ENCODE data around the gene BEAN1.

BEAN1 gene

DNA sequence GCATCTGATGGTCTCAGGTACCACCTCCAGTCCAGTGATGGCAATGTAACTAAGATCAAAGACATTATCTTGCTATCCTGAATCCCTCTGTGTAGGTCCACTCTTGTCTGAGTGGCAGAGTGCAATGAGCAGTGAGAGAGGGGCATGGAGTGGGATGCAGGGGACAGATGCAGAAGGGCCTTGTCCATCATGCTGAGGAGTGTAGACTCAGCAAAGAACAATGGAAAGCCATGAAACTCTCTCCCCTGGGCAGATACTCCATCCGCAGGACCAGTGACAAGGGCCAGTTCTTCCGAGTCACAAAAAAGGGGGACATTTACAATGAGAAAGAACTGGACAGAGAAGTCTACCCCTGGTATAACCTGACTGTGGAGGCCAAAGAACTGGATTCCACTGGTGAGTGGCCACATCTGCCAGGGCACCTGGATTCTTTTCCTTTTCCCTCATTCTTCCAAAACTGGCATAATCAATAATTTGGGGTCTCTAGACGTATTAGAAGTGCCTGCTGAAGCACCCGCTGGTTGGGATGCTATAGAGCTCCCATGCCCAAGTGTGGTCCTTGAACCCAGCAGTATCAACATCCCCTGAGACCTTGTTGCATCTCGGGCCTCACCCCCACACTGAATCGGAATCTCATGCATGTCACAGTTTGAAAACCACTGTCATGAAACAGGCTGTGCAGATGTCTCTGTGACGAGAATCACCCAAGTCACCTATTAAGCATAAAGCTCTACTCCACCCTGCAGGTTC is 31.1 kb upstream of the BEAN1 start:
- DNase-seq: no peak

DNA sequence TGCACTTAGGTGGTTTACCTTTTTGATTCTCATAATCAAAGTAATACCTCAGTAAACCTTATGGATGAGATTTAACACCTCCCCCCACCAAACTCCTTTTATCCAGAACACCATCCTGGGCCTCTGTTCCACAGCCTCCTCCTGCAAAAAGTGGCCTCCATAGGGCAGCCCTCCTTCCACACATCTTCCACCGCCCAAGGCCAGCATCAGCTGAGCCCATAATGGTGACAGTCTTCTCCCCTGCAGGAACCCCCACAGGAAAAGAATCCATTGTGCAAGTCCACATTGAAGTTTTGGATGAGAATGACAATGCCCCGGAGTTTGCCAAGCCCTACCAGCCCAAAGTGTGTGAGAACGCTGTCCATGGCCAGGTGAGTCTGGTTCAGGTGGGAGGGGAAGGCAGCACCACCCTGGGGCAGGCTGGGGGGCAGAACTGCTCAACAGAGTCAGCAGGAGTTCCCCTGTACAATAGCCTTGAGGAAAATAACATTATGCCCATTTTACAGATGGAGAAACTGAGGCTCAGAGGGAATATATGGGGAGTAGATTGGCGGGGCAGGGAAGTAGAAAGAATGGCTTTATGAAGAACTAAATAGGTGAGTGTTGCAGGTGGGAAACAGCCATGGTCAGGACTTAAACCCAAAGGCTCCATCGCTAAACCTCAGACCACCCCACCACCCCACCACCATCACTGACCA is 29.2 kb upstream of the BEAN1 start:
- DNase-seq: no peak

DNA sequence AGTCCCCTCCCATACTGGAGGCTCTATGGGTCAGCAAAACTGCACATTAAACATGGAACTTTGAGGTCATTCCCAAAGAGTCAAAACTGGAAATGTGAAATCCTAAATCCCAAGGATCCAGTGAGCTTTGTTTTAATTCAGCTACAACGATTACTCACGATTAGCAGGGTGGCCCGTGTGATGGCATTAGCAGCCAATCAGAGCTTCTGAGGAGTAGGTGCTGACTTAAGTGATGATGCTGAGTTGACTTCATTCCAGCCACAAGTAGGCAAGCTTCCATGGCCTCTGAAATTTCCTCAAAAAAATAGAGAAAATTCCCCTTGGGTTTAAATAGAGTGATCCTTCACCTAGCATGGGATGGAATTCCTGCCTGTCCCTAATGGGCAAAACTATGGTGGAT is 28.1 kb upstream of the BEAN1 start:
- no peak for DNase-seq

DNA sequence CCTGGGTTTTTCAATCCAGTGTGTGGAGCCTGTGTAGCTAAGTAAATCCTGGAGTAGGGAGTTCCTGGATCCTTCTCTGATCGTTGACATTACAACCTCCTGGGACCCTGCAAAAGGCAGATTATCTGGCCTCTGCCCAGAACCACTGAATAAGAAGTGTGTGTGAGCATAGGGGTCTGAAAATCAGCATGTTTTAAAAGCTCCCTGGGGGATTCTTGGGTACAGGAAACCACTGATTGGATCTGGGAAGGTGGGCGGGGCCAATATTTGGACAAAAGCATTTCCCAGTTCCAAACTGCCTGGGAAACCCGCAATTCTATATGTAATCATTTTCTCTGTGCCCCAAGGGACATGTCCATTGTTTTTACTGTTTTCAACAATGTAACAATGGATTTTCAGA is 27.2 kb upstream of the BEAN1 start:
- no peak for DNase-seq

DNA sequence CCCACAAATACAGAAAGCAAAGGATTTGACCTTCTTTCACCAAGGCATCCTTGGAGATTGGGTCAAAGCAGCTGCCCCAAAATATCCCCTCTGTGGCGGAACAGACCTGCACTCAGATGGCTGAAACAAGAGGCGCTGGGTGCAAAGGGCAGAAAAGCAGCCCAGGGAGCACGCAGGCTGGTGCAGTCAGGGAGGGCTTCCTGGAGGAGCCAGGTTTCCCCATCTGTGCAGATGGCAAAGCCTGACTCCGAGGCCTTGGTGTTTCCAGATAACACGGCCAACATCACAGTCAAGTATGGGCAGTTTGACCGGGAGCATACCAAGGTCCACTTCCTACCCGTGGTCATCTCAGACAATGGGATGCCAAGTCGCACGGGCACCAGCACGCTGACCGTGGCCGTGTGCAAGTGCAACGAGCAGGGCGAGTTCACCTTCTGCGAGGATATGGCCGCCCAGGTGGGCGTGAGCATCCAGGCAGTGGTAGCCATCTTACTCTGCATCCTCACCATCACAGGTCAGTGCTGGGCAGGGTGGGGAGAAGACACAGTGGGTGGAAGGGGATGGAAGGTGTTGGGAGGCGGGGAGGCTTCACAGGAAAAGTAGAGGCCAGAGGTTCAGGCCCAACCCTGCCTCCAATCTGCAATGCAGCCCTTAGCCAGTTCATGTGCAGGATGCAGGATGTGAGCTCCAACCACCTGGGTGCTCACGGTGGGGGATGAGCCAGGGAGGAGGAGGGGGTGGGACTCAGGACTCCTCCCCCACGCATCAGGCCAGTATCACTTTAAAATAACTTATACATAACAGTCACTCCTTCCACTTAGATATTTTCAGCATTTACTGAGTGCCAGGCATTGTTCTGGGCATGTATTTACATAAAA is 26.4 kb upstream of the BEAN1 start:
- no peak for DNase-seq

DNA sequence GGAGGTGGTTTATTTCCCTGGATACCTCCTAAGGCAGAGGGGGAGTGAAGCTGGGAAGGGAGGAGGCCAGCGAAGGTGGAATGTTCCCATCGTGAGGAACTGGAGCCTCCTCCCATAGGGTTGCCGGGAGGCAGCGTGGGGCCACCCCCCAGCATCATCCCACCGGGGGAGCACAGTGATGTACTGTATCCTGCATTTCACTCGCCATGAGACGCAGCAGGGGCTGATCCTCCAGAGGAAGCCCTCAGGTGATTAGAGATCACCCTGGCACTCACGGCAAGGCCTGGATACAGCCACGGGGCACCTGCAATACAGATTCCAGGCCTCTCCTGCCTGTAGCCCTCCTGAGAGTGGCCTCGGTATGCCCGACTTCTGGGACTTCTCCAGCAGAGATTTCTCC is 25.5 kb upstream of the BEAN1 start:
- no peak for DNase-seq

DNA sequence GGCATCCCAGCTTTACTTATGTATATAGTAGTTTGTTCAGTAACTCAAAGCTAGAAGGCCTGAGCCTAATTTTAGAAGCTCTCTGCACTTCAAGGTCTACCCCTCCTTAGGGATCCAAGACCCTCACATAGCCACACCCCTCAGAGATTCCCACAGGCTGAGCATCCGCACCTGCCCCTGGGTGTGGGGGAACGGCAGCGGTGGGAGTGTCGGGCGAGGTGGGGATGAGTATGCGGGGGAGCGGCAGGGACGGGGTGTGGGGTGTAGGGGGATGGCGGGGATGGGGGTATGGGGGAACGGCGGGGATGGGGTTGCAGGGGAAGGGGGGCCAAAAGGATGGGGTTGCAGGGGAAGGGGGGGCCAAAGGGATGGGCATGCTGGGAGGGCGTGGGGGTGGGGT is 24.9 kb upstream of the BEAN1 start:
- DNase-seq: no peak

DNA sequence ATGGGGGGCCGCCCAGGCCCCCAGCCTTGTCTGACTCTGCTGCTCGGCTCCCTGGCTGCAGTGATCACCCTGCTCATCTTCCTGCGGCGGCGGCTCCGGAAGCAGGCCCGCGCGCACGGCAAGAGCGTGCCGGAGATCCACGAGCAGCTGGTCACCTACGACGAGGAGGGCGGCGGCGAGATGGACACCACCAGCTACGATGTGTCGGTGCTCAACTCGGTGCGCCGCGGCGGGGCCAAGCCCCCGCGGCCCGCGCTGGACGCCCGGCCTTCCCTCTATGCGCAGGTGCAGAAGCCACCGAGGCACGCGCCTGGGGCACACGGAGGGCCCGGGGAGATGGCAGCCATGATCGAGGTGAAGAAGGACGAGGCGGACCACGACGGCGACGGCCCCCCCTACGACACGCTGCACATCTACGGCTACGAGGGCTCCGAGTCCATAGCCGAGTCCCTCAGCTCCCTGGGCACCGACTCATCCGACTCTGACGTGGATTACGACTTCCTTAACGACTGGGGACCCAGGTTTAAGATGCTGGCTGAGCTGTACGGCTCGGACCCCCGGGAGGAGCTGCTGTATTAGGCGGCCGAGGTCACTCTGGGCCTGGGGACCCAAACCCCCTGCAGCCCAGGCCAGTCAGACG is 24.4 kb upstream of the BEAN1 start:
- no peak for DNase-seq

DNA sequence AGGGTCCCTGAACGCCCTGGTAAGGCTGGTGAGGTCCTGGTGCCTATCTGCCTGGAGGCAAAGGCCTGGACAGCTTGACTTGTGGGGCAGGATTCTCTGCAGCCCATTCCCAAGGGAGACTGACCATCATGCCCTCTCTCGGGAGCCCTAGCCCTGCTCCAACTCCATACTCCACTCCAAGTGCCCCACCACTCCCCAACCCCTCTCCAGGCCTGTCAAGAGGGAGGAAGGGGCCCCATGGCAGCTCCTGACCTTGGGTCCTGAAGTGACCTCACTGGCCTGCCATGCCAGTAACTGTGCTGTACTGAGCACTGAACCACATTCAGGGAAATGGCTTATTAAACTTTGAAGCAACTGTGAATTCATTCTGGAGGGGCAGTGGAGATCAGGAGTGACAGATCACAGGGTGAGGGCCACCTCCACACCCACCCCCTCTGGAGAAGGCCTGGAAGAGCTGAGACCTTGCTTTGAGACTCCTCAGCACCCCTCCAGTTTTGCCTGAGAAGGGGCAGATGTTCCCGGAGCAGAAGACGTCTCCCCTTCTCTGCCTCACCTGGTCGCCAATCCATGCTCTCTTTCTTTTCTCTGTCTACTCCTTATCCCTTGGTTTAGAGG is 23.5 kb upstream of the BEAN1 start:
- DNase-seq: no peak

DNA sequence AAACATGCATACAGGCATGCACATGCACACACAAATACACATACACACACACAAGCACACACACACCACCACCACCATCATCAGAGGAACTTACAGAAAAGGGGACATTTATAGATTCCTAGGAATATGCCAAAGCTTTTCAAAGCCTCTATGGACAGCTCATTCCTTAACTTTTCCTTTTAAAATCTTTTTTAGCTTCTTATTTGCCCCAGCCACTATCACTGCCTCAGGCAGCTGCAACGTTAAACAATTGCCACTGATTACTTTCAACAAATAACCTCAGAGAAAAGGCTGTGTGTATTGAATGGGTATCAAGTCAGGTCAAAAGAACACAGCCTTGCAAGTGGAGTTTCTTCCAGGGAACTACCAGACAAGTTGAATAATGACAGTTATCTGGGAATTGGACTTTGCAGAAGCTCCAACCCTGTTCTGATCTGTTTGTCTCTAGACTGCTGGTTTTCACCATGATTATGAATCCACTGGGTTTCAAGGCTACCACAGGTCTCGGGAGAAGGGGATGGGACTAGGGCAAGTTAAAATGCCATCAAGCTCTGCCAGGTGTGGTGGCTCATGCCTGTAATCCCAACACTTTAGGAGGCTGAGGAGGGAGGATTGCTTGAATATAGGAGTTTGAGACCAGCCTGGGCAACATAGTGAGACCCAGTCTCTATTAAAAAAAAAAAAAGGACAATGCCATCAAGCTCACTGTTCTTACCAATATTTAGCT is 21.9 kb upstream of the BEAN1 start:
- no peak for DNase-seq

DNA sequence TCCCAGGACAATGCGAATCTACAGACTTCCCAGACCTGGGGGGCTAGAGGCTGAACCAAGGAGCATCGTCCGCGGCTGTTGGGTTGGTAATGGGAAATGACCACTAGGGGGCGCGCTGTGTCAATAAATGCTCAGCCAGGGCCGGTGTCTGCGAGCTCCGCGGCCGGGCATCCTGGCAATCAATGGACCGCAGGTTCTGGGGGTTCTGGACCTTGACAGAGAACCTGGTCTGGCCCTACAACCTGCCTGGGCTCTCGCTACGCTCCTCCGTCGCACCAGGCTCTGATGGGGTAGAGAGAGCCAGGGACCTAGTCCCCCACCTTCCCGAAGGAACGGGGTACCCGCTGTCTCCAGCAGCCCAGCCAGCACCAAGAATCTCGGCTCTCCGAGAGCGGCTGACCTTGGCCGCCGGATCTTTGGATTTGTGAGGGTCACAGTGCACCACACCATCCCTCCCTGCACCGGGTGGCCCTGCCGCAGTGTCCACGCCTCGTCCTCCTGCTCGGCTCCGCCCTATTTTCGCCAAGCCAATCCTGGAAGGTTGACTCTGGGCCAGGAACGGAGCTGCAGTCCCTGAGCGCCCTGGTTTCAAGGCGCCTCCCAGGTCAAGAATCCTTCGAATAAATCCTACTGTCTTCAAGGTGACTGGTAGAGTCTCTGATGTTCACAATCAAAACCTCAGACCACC is 20.4 kb upstream of the BEAN1 start:
- peak; percentile 98 for DNase-seq

DNA sequence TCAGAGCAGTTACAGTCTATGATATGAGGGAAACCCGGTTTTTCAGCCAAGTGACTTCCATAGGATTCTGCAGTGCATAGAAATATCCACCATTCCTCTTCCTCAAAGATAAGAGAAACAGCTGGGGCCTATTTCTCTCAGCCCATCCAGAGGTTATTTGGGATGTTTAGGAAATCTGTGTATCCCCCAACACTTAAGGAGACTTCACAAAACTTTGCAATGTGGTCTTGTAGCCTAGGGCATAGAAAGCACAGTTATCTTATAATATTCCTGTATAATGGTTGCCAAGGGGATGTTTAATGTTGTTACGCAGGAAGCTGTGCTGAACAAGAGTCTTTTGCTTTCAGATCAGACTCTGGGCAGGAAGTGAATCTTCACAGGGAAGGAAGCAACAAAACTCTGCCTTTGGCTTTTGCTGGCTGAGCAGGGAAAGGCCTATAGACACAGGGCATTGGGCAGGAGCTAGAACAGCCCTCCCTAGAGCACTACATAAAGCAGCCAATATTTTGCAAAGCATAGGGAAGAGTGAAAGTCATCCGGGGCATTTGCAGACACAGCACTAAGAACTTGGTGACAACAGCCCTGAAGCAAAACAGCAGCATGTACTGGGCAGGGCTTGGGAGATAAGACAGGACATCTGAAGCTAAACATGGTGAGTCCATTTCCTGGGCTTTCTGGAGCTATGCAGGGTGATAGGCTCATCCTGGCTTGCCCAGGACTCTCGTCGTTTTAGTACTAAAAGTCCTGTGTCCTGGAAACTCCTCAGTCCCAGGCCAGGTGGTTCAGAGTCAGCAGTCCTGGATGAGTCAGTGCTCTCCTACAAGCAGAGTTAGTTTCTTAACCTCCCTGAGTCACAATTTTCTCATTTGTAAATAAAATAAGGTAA is 18.7 kb upstream of the BEAN1 start:
- DNase-seq: peak; percentile 71

DNA sequence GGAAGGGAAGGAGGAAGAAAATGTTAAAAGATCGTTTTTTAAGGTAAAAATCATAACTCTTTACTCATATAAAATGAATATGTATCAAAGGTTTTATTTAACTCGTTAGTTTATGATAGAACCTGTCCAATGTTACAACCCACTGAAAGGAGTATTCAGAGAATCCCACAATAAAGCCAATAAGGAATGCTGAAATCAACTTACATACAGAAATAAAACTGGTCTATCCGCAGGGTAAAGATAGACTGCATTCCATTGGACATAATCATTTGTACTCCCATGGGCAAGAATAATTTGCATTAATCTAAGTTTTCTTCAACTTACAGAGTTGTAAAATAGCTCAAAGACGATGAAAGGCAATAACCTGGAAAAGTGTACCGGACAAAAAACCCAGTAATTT is 17.9 kb upstream of the BEAN1 start:
- no peak for DNase-seq

DNA sequence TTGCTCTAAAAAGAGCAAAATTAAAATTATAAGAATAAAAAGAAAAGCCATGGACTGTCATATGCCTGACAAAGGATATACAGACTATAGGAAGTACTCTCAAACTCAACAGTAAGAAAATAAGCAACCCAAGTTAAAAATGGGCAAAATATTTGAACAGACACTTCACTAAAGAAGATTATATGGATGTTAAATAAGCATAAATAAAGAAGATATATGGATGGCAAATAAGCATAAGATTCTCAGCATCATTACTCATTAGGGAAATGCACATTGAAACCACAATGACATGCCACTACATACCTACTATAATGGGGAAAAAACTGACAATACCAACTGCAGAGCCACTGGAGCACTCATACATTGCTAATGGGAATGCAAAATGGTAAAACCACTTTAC is 14.9 kb upstream of the BEAN1 start:
- DNase-seq: no peak

DNA sequence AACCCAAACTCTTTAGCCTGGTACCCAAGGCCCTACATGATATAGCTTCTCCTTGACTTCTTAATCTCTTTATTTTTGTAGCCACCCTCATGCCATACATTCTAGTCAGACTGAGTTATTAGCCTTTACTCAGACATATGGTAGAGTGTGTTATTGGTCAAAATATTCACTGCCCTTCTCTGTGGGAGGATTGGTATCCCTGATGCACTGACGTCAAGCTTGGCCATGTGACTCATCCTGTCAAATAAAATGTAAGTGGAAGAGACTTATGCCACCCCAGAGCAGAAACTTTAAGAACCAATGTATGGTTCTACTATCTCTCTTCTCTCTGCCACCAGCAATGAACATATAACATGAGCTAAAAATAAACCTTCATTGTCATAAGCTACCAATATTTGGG is 12.2 kb upstream of the BEAN1 start:
- no peak for DNase-seq

DNA sequence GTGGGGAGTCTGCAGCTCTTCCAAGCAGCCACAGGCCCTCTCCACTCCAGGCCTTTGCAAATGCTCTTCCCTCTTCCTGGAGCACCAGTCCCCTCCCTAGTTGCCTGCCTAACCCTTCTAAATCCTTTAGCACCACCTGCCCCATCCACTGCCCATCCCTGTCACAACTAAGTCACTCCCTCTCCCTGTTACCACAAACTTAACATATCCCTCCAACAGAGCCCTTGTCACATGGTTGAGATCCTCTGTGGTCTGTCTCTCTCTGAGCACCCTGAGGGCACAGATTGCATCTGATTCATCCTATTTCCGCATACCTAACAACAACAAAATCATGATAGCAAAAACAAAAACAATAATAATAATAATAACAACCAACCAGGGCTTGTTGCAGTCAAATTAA is 11.0 kb upstream of the BEAN1 start:
- no peak for DNase-seq

DNA sequence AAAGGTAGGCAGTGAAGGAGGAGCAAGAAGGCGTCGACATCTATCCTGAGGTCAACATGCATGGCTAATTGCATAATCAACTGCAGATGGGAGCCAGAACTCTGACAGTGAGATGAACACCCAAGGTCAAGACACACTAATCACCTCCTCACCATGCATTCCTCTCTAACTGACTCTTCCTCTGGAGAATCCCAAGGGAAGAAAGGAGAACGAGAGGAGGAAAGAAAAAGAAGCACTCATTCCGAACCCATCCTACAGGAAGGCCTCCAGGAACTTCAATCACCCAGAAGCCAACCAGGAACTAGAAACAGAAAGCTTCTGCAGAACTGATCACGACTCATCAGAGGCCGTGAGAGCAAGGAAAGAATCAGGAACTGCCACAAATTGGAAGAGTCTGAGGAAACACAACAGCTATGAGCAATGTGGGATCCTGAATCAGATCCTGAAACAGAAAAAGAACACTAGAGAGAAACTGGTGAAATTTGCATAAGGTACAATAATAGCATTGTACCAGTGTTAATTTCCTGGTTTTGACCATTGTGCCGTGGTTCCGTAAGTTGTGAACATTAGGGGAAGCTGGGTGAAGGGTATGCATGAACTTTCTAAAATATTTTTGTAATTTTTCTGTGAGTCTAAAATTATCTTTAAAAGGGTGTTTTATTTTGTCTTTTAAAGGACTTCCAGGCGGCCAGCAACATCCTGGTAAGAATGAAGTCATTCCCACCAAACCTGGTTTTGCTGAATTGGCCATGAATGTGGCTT is 10.0 kb upstream of the BEAN1 start:
- no peak for DNase-seq

DNA sequence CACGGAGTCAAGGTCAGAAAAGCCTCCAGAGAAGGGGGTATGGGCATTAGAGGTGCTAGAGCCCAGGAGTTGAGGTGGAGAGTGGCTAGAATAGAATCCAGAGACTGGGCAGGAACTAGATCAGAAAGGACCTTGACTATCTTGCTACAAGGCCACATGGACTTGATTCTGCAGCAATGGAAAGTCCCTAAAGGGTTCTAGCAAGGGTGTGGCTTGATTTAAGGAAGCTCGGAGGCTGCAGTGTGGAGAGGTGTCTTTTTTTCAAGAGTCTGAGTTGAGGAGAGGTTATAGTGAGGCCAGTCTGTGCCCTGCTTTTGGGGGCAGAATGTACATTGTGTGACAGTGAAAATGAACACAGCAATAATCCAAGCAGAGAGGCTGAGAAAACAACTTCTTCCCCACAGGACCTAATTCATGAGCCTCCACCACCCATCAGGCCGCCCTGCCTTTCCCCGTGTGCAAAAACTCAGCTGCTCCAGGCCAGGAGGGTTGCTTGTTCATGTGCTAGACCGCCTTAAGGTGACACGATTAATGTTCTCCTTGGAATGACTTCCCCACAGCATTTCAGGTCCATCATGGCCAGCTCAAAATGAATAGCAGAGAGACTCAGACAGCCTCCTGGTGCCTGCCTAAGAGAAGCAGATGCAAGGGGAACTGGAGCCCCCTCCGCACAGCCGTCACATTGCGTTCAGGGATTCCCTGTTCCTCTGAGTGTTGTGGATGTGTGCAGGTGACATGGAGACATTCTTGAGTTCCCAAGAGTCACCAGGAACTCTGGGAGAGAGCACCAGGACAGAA is 8.7 kb upstream of the BEAN1 start:
- no peak for DNase-seq

DNA sequence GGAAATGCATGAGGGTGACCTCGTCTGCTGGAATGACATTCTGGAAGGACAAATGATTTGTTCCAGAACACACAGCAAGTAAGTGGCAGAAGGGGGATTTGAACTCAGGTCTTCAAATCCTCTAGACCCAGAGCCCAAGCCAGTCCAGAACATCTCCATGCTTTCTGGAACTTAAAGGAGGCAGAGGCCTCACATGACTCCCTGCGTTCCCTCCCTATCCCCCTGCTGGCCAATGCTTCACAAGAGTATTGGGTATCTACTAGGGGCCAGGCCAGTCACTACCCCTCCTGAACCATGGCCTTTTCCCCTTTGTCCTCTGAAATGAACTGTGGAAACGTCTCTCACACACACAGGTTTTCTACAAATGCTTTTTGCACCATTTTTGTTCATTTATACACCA is 7.6 kb upstream of the BEAN1 start:
- no peak for DNase-seq

Measured in activated CD8-positive, alpha-beta memory T cell treated with anti-CD3 and anti-CD28 coated beads for 24 hours (primary cell).